NB4 (cell line): ENCODE results near the gene SMIM24.

Experiments
- DNase-seq: peaks from one replicate; pipeline ENCODE4 v3.0.0; 2010; ENCODE audit warnings: low read depth
- H3K4me3 ChIP-seq: one replicate; pipeline ENCODE4 v1.5.1; 2011; ENCODE audit warnings: mild to moderate bottlenecking, low read depth, low read length, moderate library complexity
- CTCF ChIP-seq: IDR thresholded peaks from one replicate; pipeline ENCODE4 v1.5.1; 2012; ENCODE audit warnings: low read depth, low read length
- MAX ChIP-seq: IDR thresholded peaks from 2 replicates; pipeline ENCODE4 v1.6.1; 2011; ENCODE audit warnings: low read depth, low read length
- MYC ChIP-seq: IDR thresholded peaks from 2 replicates; pipeline ENCODE4 v1.6.1; 2011; ENCODE audit warnings: low read depth, low read length
- POLR2A ChIP-seq: IDR thresholded peaks from 2 replicates; pipeline ENCODE4 v1.6.1; 2011; ENCODE audit warnings: mild to moderate bottlenecking; ENCODE audit not compliant: insufficient read length; ENCODE audit errors: extremely low read depth

SMIM24 gene

GRCh38 chr19:3465552-3465951 lies 14.8 kb downstream of the SMIM24 start:
- no peak for DNase-seq
- no peak for TF ChIP-seq CTCF
- no peak for TF ChIP-seq MAX
- TF ChIP-seq MYC = no peak
- TF ChIP-seq POLR2A = no peak
- H3K4me3 ChIP-seq = no peak overlapping the region

- TF ChIP-seq CTCF (no peak), POLR2A (no peak), MYC (no peak), MAX (no peak)
- no peak for DNase-seq
- no peak overlapping the region for H3K4me3 ChIP-seq
These were observed 15.6 kb downstream of the SMIM24 start for GRCh38 chr19:3464587-3465235.

GRCh38 chr19:3463714-3464586 lies 16.4 kb downstream of the SMIM24 start:
- no peak for TF ChIP-seq CTCF
- TF ChIP-seq MAX = no peak
- no peak overlapping the region for H3K4me3 ChIP-seq
- no peak for DNase-seq

- DNase-seq = no peak
- no peak for TF ChIP-seq MAX
- TF ChIP-seq POLR2A = no peak
- TF ChIP-seq CTCF = no peak
- no peak for TF ChIP-seq MYC
- no peak overlapping the region for H3K4me3 ChIP-seq
These were observed 17.2 kb downstream of the SMIM24 start for GRCh38 chr19:3462991-3463713.

- no peak for DNase-seq
- no peak for TF ChIP-seq MYC
- no peak for TF ChIP-seq MAX
- no peak for TF ChIP-seq CTCF
- TF ChIP-seq POLR2A = no peak
- H3K4me3 ChIP-seq = no peak overlapping the region
These were observed 20.3 kb downstream of the SMIM24 start for GRCh38 chr19:3459965-3460582.
